ENCODE data around the gene CTDSP2. TPM values are rescaled to one million over a fixed set of nuclear protein-coding genes. Genes with fewer than 3 reads are reported as not detected.

Gene CTDSP2, protein sequence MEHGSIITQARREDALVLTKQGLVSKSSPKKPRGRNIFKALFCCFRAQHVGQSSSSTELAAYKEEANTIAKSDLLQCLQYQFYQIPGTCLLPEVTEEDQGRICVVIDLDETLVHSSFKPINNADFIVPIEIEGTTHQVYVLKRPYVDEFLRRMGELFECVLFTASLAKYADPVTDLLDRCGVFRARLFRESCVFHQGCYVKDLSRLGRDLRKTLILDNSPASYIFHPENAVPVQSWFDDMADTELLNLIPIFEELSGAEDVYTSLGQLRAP
- 100 to 1,000 TPM; 121 to 183 (median 135) TPM for total RNA-seq
- polyA plus RNA-seq: 100 to 1,000 TPM in 2 of 3 donors, 10 to 100 TPM in 1; 85.3 to 122 (median 105) TPM

DNA sequence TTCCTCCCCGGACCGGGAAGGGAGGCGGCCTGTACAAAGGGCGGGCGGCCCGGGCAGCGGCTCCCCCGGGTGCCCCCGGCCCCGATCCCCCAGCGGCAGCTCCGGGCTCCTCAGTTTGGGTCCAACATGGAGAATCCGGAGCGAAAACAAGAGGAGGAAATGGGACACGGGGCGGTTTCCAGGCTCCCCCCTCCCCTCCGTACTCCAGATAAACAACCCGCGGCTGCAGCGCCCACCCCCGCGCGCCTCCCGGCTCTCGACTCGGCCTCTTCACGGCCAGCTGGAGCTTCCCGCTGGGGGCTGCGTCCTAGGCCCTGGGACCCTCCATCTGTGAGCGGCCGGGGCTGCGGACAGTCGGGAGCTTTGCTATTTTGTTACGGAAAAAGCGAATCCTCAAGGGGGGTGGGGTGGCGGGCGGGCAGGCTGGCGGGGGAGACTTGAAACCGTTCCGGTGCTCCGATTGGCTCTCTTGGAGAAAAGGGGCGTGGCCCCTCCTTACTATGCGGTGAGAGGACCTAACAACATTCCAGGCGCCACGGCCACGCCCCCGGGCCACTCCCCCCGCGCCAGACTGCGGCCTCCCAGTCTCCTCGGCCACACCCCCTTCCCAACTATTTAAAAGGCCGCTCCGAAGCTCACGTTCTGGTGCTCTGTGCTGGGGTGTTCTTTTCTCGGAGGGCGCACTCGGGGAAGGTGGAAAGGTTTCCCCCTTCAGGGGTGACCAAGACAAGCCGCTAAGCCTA, at the start of gene CTDSP2:
Gene CTDSP2 (minus strand): TSS at position 153 of the 743 bp plus-strand sequence. CDS start 294 bp downstream, outside the sequence.
- Histone ChIP-seq H3K9me3 (no peaks in the 10 kb centered on the region), H3K27ac (peak within 1 kb of the TSS; percentile 100), H3K36me3 (no peaks in the 10 kb centered on the region), H3K4me1 (peaks cover 0 to 61% (median 44%) of the 10 kb centered on the region in 4 donors), H3K4me3 (peak within 1 kb of the TSS; percentile 90 to 100 (median 97)), H3K27me3 (no peaks in the 10 kb centered on the region)
- intact Hi-C loops (cut with DNase I): no loop called here
- WGBS, 2 donors: 0 to 1% methylated on average over 58 of the region's 58 CpGs
- peak; percentile 100 for DNase-seq
- TF ChIP-seq POLR2A (IDR thresholded peaks at IDR 0.05) (peak; percentile 52 to 66), EP300 (IDR thresholded peaks at IDR 0.05) (peak in 1 of 4 donors; percentile 22), POLR2AphosphoS5 (IDR thresholded peaks at IDR 0.05) (peak; percentile 72 to 95 (median 81))
- TF ChIP-seq, protein P1, sequence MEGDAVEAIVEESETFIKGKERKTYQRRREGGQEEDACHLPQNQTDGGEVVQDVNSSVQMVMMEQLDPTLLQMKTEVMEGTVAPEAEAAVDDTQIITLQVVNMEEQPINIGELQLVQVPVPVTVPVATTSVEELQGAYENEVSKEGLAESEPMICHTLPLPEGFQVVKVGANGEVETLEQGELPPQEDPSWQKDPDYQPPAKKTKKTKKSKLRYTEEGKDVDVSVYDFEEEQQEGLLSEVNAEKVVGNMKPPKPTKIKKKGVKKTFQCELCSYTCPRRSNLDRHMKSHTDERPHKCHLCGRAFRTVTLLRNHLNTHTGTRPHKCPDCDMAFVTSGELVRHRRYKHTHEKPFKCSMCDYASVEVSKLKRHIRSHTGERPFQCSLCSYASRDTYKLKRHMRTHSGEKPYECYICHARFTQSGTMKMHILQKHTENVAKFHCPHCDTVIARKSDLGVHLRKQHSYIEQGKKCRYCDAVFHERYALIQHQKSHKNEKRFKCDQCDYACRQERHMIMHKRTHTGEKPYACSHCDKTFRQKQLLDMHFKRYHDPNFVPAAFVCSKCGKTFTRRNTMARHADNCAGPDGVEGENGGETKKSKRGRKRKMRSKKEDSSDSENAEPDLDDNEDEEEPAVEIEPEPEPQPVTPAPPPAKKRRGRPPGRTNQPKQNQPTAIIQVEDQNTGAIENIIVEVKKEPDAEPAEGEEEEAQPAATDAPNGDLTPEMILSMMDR (IDR thresholded peaks at IDR 0.05): peak in 1 of 4 experiments; percentile 8

DNA sequence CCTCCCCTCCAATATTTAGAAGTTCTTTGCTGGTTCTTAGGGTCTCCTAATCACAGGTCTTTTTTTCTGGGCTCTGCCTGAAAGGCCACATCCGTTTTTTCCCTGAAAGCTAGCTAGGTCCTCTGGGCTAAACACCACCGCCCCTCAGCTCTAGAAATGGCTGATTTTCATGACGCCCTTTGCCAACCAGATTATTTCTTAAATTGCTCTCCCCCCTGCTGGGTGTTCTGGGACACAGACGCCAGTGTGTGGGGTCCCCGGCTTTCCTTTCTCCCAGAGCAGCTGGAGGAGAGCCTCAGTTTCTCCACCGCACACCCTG, 49.5 kb upstream of the CTDSP2 start:
- intact Hi-C loops (cut with DNase I): loop anchor here (1.0 kb wide), 1 partner anchor 52 kb away; no protein-coding TSS in a partner anchor

DNA sequence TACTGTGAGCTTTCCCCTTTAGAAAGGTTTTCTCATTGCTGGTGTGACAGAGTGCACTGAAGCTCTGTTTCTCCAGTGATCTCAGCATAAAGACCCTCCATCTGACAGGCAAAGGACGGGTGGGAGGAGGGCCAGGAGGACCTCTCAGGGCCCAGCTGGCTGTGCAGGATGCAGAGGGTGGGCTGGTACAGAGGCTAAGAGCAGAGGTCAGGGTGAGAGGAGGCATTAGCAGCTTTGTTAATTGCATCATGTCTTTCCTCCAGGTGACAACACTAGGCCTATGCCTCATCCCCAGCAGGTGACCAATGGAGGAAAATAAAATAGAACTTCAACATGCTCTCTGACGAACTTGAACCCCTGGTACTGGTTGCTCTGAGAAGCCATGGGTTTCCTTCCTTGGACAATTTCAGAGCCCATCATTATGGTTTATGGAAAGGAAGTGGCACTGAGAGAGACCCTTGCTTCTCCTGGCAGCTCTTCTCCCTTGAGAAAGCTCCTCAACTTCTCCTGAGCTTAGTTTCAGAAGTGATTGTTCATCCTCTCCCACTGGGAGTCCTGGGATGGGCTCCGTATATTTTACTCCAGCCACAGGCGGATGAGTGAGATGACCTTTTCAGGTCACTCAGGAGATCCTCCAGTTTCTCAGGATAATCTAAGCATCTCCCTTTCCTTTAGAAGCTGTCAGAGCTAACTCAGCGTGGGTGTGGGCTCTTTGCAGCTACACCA, 49.0 kb upstream of the CTDSP2 start:
- TF ChIP-seq POLR2A (IDR thresholded peaks at IDR 0.05) (no peak), EP300 (IDR thresholded peaks at IDR 0.05) (no peak), POLR2AphosphoS5 (IDR thresholded peaks at IDR 0.05) (no peak)
- TF ChIP-seq, protein P1 (IDR thresholded peaks at IDR 0.05): no peak

More for the DNA sequence above, 49.5 kb upstream of the CTDSP2 start:
- no peaks in the 10 kb centered on the region for H3K27me3 ChIP-seq
- peak overlapping the region; percentile 53 to 61 (median 58) for H3K4me3 ChIP-seq
- TF ChIP-seq EP300 (IDR thresholded peaks at IDR 0.05) (no peak), POLR2A (IDR thresholded peaks at IDR 0.05) (no peak), POLR2AphosphoS5 (IDR thresholded peaks at IDR 0.05) (no peak)
- TF ChIP-seq, protein P1 (IDR thresholded peaks at IDR 0.05): no peak
- no peaks in the 10 kb centered on the region for H3K9me3 ChIP-seq
- peak overlapping the region; percentile 93 to 99 (median 98) for H3K27ac ChIP-seq
- peaks cover 4 to 84% (median 79%) of the 10 kb centered on the region in 4 donors for H3K4me1 ChIP-seq
- WGBS, 2 donors: 13 to 25% methylated on average over 6 of the region's 6 CpGs
- DNase-seq: no peak
- H3K36me3 ChIP-seq: no peaks in the 10 kb centered on the region

DNA sequence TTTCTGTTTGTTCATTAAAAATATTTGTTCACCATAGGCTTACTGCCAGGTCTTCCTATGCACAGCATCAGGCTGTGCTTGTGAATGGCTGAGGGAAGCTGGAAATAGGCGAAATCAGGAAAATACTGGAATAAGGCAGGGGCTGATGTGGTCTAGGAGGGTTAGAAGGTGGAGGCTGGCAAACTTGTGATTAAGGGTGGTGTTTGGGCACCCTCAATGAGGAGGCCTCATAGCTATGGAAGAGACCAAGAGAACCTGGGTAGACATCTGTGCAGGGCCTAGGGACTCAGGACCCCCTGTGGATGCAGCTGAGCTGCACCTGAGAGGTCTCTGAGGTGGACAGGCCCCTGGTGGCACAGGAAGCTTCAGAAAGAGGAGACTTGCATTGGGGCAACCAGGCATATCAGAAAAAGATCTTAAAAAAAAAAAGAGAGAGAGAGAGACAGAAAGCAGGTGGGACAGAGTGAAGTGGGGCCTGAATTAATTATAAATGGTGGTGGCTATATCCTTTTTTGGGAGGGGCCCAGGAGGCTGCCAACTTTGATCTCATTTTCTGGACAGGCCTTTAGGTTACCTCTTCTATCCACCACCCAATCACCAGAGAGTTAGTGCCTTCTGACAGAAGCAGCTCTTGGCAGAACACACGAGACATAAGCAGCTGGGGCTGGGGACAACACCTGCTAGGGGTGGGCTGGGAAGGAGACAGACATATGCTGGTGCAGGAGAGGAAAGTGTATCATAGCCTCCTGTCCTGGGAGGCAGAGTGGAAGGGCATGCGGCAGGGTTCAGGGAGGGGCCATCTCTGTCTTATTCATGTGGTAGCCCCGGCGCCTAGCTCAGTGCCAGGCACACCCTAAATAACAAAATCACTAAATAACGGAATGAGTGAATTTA, 48.1 kb upstream of the CTDSP2 start:
- H3K4me1 ChIP-seq: peaks cover 4 to 97% (median 92%) of the 10 kb centered on the region in 4 donors
- 52 to 58% methylated on average over 6 of the region's 6 CpGs for WGBS, 2 donors
- H3K27ac ChIP-seq: peak overlapping the region; percentile 93 to 99 (median 98)
- H3K9me3 ChIP-seq: no peaks in the 10 kb centered on the region
- intact Hi-C loops (cut with DNase I): no loop called here
- no peak for DNase-seq
- H3K36me3 ChIP-seq: no peaks in the 10 kb centered on the region
- peak overlapping the region in 1 of 4 donors; percentile 14 for H3K4me3 ChIP-seq
- no peak for TF ChIP-seq POLR2AphosphoS5 (IDR thresholded peaks at IDR 0.05)
- no peak for TF ChIP-seq POLR2A (IDR thresholded peaks at IDR 0.05)
- TF ChIP-seq EP300 (IDR thresholded peaks at IDR 0.05): no peak
- TF ChIP-seq, protein P1 (IDR thresholded peaks at IDR 0.05): no peak
- no peaks in the 10 kb centered on the region for H3K27me3 ChIP-seq

More for the DNA sequence above, 49.0 kb upstream of the CTDSP2 start:
- peaks cover 4 to 89% (median 84%) of the 10 kb centered on the region in 4 donors for H3K4me1 ChIP-seq
- DNase-seq: no peak
- 69 to 70% methylated on average over 5 of the region's 5 CpGs for WGBS, 2 donors
- H3K9me3 ChIP-seq: no peaks in the 10 kb centered on the region
- H3K27ac ChIP-seq: peak overlapping the region; percentile 93 to 99 (median 98)
- H3K4me3 ChIP-seq: peak overlapping the region in 3 of 4 donors; percentile 57 to 61 (median 58)
- no peaks in the 10 kb centered on the region for H3K36me3 ChIP-seq
- H3K27me3 ChIP-seq: no peaks in the 10 kb centered on the region
- intact Hi-C loops (cut with DNase I): loop anchor here (1.0 kb wide), 1 partner anchor 51 kb away; no protein-coding TSS in a partner anchor

Data from sigmoid colon (tissue), 7 donors.